Measurements from ENCODE around the gene GRID1. TPM values are rescaled to one million over a fixed set of nuclear protein-coding genes. Genes with fewer than 3 reads are reported as not detected.

Gene GRID1
- total RNA-seq, 1 donor: not detected

DNA sequence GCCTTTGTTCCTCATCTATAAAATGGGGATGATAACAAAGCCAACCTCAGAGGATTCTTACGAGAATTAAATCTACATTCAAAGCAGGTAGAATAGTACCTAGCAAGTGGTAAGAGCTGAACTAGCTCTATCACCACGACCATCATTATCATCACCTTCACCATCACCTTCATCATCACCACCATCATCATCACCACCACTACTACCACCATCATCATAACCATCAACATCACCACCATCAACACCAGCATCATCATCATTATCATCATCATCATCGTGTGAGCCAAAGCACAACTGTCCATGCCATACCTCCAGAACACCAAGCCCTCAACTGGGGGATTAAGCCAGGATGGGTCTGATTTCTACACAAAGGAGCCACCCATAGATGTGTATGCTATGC is 206.8 kb downstream of the GRID1 start:
- DNase-seq (ENCODE audit: low read depth): no peak
- no peak overlapping the region for H3K4me3 ChIP-seq (ENCODE audit: low read depth, low read length)
- TF ChIP-seq, protein P1, sequence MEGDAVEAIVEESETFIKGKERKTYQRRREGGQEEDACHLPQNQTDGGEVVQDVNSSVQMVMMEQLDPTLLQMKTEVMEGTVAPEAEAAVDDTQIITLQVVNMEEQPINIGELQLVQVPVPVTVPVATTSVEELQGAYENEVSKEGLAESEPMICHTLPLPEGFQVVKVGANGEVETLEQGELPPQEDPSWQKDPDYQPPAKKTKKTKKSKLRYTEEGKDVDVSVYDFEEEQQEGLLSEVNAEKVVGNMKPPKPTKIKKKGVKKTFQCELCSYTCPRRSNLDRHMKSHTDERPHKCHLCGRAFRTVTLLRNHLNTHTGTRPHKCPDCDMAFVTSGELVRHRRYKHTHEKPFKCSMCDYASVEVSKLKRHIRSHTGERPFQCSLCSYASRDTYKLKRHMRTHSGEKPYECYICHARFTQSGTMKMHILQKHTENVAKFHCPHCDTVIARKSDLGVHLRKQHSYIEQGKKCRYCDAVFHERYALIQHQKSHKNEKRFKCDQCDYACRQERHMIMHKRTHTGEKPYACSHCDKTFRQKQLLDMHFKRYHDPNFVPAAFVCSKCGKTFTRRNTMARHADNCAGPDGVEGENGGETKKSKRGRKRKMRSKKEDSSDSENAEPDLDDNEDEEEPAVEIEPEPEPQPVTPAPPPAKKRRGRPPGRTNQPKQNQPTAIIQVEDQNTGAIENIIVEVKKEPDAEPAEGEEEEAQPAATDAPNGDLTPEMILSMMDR (IDR thresholded peaks at IDR 0.05; ENCODE audit: insufficient read depth, low read depth, low read length): no peak

DNA sequence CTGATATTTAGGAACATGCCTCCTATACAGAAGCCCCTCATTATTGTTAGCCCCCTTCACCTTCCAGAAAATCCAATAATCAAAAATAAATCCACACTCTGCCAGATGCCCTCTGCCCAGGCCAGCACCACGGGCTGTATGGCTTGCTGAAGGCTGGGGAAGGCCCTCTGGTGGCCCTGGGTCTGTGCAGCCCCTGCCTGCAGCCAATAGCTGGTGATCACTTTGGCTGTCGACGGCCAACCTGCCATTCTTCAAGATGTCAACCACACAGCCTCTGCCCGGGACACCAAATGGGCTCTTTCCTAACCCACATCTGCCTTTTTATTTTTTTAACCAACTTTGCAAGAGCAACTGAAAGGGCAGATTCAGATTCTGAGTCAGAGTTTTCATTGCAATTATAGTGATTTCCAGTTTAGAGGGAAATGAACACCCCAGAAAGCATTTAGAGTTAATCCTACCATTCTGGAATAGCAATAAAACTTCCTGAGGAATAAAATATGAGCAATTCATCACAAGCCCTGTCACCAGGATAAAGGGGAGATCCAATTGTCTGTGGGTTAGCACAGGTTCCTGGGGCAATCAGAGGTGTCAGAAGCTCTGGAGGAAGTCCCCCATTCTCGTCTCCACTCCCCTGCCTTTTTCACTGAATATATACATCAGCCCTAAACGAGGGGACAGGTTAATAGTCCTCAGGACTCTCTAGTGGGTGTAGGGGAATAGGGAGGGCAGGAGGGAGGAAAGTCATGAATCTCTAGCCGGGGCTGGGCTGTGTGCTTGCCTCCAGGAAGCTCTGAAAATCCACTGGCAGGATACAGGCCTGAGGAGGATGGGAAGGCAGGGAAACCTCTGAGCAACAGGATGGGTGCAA is 211.3 kb downstream of the GRID1 start:
- TF ChIP-seq, protein P1 (IDR thresholded peaks at IDR 0.05; ENCODE audit: insufficient read depth, low read depth, low read length): no peak
- no peak overlapping the region for H3K4me3 ChIP-seq (ENCODE audit: low read depth, low read length)
- no peak for DNase-seq (ENCODE audit: low read depth)

DNA sequence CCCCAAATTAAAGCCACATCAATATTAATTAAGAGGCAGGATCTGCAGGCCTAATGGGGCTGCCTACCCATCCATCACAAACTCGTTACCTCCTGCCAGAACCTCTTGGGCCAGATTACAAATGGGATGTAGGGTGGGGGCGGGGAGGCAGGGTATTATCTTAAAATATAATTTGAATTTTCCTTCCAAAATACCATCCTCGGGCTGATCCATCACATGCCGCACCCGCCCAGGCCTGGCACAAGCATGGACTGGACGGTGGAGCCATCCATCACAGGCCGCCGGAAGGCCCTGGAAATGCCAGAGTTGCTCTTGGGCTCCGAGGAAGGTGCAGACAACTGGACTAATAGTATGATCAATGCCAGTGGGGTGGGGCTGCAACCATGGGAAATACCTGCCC is 212.8 kb downstream of the GRID1 start:
- TF ChIP-seq, protein P1 (IDR thresholded peaks at IDR 0.05; ENCODE audit: insufficient read depth, low read depth, low read length): no peak
- DNase-seq (ENCODE audit: low read depth): no peak
- no peak overlapping the region for H3K4me3 ChIP-seq (ENCODE audit: low read depth, low read length)

DNA sequence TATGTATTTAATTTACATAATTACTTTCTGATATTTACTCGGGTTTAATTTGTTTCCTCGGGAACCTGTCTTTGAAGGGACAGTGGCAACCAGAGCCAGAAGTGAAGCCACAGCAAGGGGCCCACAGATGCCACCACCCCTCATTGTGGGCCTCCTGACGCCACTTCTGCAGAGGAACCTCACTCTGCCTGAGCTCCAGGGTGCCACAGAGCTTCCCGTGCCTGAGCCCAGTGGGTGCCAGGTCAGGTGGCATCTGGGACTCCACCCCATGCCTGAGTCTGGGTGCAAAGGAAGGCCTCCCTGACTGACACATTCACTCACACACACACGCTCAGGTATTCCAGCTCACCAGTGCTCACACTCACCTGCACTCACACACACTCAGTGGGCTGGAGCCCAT is 213.7 kb downstream of the GRID1 start:
- TF ChIP-seq, protein P1 (IDR thresholded peaks at IDR 0.05; ENCODE audit: insufficient read depth, low read depth, low read length): no peak
- no peak overlapping the region for H3K4me3 ChIP-seq (ENCODE audit: low read depth, low read length)
- DNase-seq (ENCODE audit: low read depth): no peak

DNA sequence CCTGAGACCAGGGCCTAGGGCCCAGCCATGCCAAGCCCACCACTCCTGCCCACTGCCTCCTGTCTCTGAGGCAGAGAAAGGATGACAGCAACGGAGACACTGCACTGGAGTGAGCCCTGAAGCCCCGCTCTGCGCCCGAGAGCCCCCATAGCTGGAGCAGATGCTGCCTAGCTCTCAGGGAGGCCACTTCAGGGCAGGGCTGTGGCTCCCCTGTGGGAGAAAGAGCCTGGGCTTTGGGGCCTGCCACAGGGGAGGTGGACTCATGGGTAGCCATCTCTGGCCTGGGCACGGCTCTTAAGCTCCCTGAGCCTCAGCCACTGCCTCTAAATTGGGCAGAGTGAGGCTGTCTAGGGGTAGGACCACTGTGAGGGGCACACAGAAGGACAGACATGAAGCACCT is 214.2 kb downstream of the GRID1 start:
- TF ChIP-seq, protein P1 (IDR thresholded peaks at IDR 0.05; ENCODE audit: insufficient read depth, low read depth, low read length): no peak
- no peak overlapping the region for H3K4me3 ChIP-seq (ENCODE audit: low read depth, low read length)
- DNase-seq (ENCODE audit: low read depth): no peak

DNA sequence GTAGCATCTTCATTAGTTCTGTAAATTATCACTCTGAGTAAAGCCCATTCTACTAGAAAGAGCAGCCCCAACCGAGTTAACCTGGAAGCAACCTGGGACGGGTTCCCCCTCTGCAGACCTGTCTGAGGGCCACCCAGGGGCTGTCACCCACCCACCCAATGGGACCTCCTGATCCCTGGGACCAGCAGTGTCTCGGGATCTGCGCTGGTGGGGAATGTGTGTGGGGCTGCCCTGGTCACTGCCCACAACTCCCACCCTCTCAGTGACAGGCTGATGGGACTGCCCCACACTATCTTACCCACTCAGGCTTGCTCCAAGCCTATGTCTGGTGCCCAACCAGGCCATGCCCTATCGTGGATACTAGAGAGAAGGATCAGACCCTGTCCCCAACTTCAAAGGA is 215.0 kb downstream of the GRID1 start:
- no peak for DNase-seq (ENCODE audit: low read depth)
- TF ChIP-seq, protein P1 (IDR thresholded peaks at IDR 0.05; ENCODE audit: insufficient read depth, low read depth, low read length): no peak
- no peak overlapping the region for H3K4me3 ChIP-seq (ENCODE audit: low read depth, low read length)

Data from fibroblast of villous mesenchyme (primary cell).